ENCODE measurements around the gene TTC17. TPM values are rescaled to one million over a fixed set of nuclear protein-coding genes. Genes with fewer than 3 reads are reported as not detected.

The TTC17 gene
- total RNA-seq, 1 donor: 77.4 TPM

DNA sequence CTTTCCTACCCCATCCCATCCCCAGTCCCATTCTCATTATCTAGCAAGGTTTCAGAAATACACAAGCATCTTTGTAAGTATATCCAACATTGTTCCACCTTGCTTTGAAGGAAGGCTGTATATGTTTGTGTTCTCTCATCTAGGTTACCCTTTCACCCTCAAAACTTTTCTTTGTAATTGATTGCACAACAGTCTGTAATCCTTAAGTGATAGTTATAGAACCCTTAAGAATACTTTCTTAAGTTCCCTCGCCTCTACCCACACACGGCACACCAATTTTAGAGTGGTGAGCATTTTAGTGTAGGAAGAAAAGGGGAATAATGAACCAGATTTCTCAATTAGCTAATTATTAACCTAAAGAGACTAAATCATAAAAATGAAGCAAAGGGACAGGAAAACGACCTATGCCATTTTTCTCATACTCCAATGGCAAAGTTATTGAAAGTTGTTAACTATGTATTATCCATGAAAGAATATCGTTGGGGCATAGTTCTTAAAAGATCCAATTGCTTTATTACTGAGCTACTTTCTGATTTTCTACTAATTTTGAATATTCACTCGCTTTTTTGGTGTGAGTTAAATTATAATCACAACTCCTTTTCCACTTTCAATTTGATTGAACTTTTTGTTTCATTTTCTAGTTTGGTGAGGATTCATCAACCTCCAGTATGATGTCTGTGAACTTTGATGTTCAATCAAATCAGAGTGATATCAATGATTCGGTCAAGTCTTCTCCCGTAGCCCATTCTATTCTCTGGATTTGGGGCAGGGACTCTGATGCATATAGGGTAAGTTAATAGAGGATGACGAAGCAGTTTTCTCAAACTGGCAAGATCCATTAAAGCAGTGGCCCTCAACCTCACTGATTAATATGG lies 44.9 kb downstream of the TTC17 start:
- no peak for DNase-seq (ENCODE audit: insufficient read length, low spot score, missing footprints)
- Histone ChIP-seq H3K36me3 (ENCODE audit: insufficient read depth, low read length) (peaks cover 64% of the 10 kb centered on the region), H4K20me1 (ENCODE audit: insufficient read depth, low read length) (no peaks in the 10 kb centered on the region)

DNA sequence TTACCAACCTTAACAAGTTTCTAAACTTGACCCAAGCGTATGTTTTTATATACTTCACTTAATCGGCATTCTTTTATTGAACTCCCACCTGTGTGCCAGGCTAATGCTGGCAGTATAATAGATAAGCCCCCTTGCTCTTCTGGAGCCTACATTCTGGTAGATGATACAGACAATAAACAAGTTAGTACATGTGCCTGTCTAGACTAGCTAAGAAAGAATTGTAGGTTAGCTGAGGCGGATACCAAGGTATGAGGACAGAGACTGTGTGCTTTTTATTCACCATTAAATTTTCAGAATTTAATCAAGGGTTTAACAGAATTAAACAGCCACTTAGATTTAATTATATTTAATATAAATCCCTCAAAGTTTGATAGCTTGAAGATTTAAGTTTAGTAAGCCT lies 45.7 kb downstream of the TTC17 start:
- no peak for TF ChIP-seq CTCF (IDR thresholded peaks at IDR 0.05; ENCODE audit: extremely low read depth, low read depth, low read length)
- Histone ChIP-seq H3K9me3 (ENCODE audit: low read depth, low read length) (no peaks in the 10 kb centered on the region), H3K79me2 (ENCODE audit: insufficient read depth, low read length) (no peaks in the 10 kb centered on the region), H4K20me1 (ENCODE audit: insufficient read depth, low read length) (no peaks in the 10 kb centered on the region), H3K4me3 (ENCODE audit: insufficient read depth, low read length) (no peak overlapping the region), H3K27me3 (ENCODE audit: insufficient read depth, low read length) (no peaks in the 10 kb centered on the region), H3K27ac (ENCODE audit: low read depth, low read length) (no peak overlapping the region), H3K36me3 (ENCODE audit: insufficient read depth, low read length) (peaks cover 66% of the 10 kb centered on the region), H3K4me1 (ENCODE audit: insufficient read depth, low read length) (no peaks in the 10 kb centered on the region), H2AFZ (ENCODE audit: low read length) (no peak overlapping the region), H3K4me2 (ENCODE audit: insufficient read depth, low read length) (no peak overlapping the region)
- no peak for DNase-seq (ENCODE audit: insufficient read length, low spot score, missing footprints)

More for the DNA sequence above, 44.9 kb downstream of the TTC17 start:
- no peaks in the 10 kb centered on the region for H3K9me3 ChIP-seq (ENCODE audit: low read depth, low read length)
- no peak overlapping the region for H3K27ac ChIP-seq (ENCODE audit: low read depth, low read length)
- H3K27me3 ChIP-seq (ENCODE audit: insufficient read depth, low read length): no peaks in the 10 kb centered on the region
- no peak overlapping the region for H3K4me2 ChIP-seq (ENCODE audit: insufficient read depth, low read length)
- no peaks in the 10 kb centered on the region for H3K4me1 ChIP-seq (ENCODE audit: insufficient read depth, low read length)
- no peak overlapping the region for H3K4me3 ChIP-seq (ENCODE audit: insufficient read depth, low read length)
- H3K79me2 ChIP-seq (ENCODE audit: insufficient read depth, low read length): no peaks in the 10 kb centered on the region
- no peak overlapping the region for H2AFZ ChIP-seq (ENCODE audit: low read length)
- TF ChIP-seq CTCF (IDR thresholded peaks at IDR 0.05; ENCODE audit: extremely low read depth, low read depth, low read length): no peak

GRCh38 chr11:43404836-43405479 lies 46.2 kb downstream of the TTC17 start:
- Histone ChIP-seq H3K4me1 (ENCODE audit: insufficient read depth, low read length) (no peaks in the 10 kb centered on the region), H3K36me3 (ENCODE audit: insufficient read depth, low read length) (peaks cover 66% of the 10 kb centered on the region)

More at GRCh38 chr11:43404836-43405479, 46.2 kb downstream of the TTC17 start:
- H3K27me3 ChIP-seq (ENCODE audit: insufficient read depth, low read length): no peaks in the 10 kb centered on the region
- H3K79me2 ChIP-seq (ENCODE audit: insufficient read depth, low read length): no peaks in the 10 kb centered on the region
- no peaks in the 10 kb centered on the region for H3K9me3 ChIP-seq (ENCODE audit: low read depth, low read length)
- no peaks in the 10 kb centered on the region for H4K20me1 ChIP-seq (ENCODE audit: insufficient read depth, low read length)
- no peak overlapping the region for H3K4me2 ChIP-seq (ENCODE audit: insufficient read depth, low read length)
- TF ChIP-seq CTCF (IDR thresholded peaks at IDR 0.05; ENCODE audit: extremely low read depth, low read depth, low read length): no peak
- H3K27ac ChIP-seq (ENCODE audit: low read depth, low read length): no peak overlapping the region
- H2AFZ ChIP-seq (ENCODE audit: low read length): no peak overlapping the region
- H3K4me3 ChIP-seq (ENCODE audit: insufficient read depth, low read length): no peak overlapping the region
- DNase-seq (ENCODE audit: insufficient read length, low spot score, missing footprints): no peak

All from osteoblast (primary cell).